GM12878 (cell line): ENCODE results near the gene PLAC8. TPM values are rescaled to one million over a fixed set of nuclear protein-coding genes. Genes with fewer than 3 reads are reported as not detected.

Experiments used
- EZH2 ChIP-seq: IDR thresholded peaks from 2 replicates; pipeline ENCODE4 v1.6.1; 2012; ENCODE audit warnings: low read depth, mild to moderate bottlenecking, control low read depth, inconsistent platforms, low read length, borderline replicate concordance; ENCODE audit not compliant: control insufficient read depth
- IKZF2 ChIP-seq, 2 experiments: fragments of 450-650 bp; IDR thresholded peaks; 2 replicates each; pipeline ENCODE4 v1.6.1; 2017; ENCODE audit warnings: mild to moderate bottlenecking in 2 of 2, moderate library complexity in 2 of 2
- JUNB ChIP-seq: IDR thresholded peaks from 2 replicates; pipeline ENCODE4 v1.6.1; 2016; ENCODE audit warnings: antibody characterized with exemption, mild to moderate bottlenecking
- MYC ChIP-seq: IDR thresholded peaks from 2 replicates; pipeline ENCODE4 v1.6.1; 2011; ENCODE audit warnings: mild to moderate bottlenecking, low read length, moderate library complexity, inconsistent platforms; ENCODE audit not compliant: insufficient read depth, insufficient replicate concordance, insufficient read length, severe bottlenecking
- NRF1 ChIP-seq: conservative IDR thresholded peaks from 2 replicates; pipeline ENCODE4 v1.6.1; 2011; ENCODE audit warnings: mild to moderate bottlenecking, low read depth, low read length, improper control_type of control experiment
- SKIL ChIP-seq: fragments of 450-650 bp; IDR thresholded peaks from 2 replicates; pipeline ENCODE4 v1.6.1; 2017; ENCODE audit warnings: mild to moderate bottlenecking, low read depth, inconsistent platforms; ENCODE audit not compliant: poor library complexity, severe bottlenecking
- SMAD5 ChIP-seq: IDR thresholded peaks from 2 replicates; pipeline ENCODE4 v1.6.1; 2016; ENCODE audit warnings: antibody characterized with exemption, low read depth
- ZBTB4 ChIP-seq: fragments of 450-650 bp; formaldehyde crosslinking; IDR thresholded peaks from 2 replicates; pipeline ENCODE4 v1.4.0; 2022; ENCODE audit warnings: mild to moderate bottlenecking, moderate library complexity
- polyA plus RNA-seq, 11 experiments: library from polyadenylated mRNA; depleted of rRNA in 4 of 11; unstranded in 6 of 11; stranded (reverse) in 5 of 11; fragments of >200 nt; fragmentation: Nextera tagmentation in 4 of 11; fragmentation: Illumina TruSeq in 1 of 11; extraction: Ambion mirVana in 4 of 11; extraction: Trizol in 1 of 11; gene quantifications; 1 replicate in 1 of 11; 2 replicates in 10 of 11; pipeline versions ENCODE4 v1.2.1 to v1.2.3, GENCODE V29; 2011 to 2016; ENCODE audit warnings: inconsistent platforms in 2 of 11, missing spikeins in 2 of 11, low read depth in 1 of 11
- total RNA-seq, 4 experiments: library from RNA; depleted of rRNA in 3 of 4; stranded (reverse); fragments of >200 nt in 3 of 4; fragmentation: Illumina TruSeq in 1 of 4; extraction: Trizol in 1 of 4; gene quantifications; 2 replicates each; pipeline versions ENCODE4 v1.2.1 to v1.2.3, GENCODE V29; 2013 to 2021
- TF ChIP-seq, protein P1 (sequence below): fragments of 450-650 bp; formaldehyde crosslinking; IDR thresholded peaks from 2 replicates; pipeline ENCODE4 v1.4.0; 2020; ENCODE audit warnings: mild to moderate bottlenecking, moderate library complexity

Gene PLAC8
- total and polyA plus RNA-seq, 10 of the 15 experiments (the other 5 are each of a cell fraction or from before 2014, with no cell fraction given), result 214 to 841 (median 348) TPM

- TF ChIP-seq MYC, result no peak
- no peak for TF ChIP-seq NRF1
- TF ChIP-seq JUNB, result no peak
- TF ChIP-seq IKZF2 (IDR thresholded peaks at IDR 0.05), result peak; percentile 61; a peak in 2 of 4 replicates
- no peak for TF ChIP-seq EZH2
- TF ChIP-seq SKIL, result no peak
- TF ChIP-seq, protein P1, sequence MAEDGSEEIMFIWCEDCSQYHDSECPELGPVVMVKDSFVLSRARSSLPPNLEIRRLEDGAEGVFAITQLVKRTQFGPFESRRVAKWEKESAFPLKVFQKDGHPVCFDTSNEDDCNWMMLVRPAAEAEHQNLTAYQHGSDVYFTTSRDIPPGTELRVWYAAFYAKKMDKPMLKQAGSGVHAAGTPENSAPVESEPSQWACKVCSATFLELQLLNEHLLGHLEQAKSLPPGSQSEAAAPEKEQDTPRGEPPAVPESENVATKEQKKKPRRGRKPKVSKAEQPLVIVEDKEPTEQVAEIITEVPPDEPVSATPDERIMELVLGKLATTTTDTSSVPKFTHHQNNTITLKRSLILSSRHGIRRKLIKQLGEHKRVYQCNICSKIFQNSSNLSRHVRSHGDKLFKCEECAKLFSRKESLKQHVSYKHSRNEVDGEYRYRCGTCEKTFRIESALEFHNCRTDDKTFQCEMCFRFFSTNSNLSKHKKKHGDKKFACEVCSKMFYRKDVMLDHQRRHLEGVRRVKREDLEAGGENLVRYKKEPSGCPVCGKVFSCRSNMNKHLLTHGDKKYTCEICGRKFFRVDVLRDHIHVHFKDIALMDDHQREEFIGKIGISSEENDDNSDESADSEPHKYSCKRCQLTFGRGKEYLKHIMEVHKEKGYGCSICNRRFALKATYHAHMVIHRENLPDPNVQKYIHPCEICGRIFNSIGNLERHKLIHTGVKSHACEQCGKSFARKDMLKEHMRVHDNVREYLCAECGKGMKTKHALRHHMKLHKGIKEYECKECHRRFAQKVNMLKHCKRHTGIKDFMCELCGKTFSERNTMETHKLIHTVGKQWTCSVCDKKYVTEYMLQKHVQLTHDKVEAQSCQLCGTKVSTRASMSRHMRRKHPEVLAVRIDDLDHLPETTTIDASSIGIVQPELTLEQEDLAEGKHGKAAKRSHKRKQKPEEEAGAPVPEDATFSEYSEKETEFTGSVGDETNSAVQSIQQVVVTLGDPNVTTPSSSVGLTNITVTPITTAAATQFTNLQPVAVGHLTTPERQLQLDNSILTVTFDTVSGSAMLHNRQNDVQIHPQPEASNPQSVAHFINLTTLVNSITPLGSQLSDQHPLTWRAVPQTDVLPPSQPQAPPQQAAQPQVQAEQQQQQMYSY (CRISPR knock-in tag), result no peak
- TF ChIP-seq SMAD5, result no peak
- no peak for TF ChIP-seq ZBTB4
- TF ChIP-seq, all 136 proteins: peak for 20
These were observed at the start of gene PLAC8 (continued) for GRCh38 chr4:83114576-83114975.
